Right atrium auricular region (tissue), 2 donors: ENCODE results near the gene CTNND2. TPM values are rescaled to one million over a fixed set of nuclear protein-coding genes. Genes with fewer than 3 reads are reported as not detected.

Experiments
- DNase-seq: peaks from one replicate; pipeline ENCODE4 v3.0.0-alpha.2; 2019; ENCODE audit warnings: low spot score
- H3K27ac ChIP-seq, 2 donors: fragments of 200-600 bp; sonication (generic); 1 replicate in 1 of 2; 2 replicates in 1 of 2; pipeline ENCODE4 v1.5.1; 2016 to 2019
- H3K27me3 ChIP-seq, 2 donors: fragments of 200-600 bp; sonication (generic); one replicate each; pipeline versions ENCODE4 v1.5.1 to v1.6.0; 2017 to 2019
- H3K36me3 ChIP-seq: fragments of 200-600 bp; sonication (generic); one replicate; pipeline ENCODE4 v1.5.1; 2016
- H3K4me1 ChIP-seq, 2 donors: fragments of 200-600 bp; sonication (generic); one replicate each; pipeline versions ENCODE4 v1.5.1 to v1.6.0; 2017 to 2019
- H3K4me3 ChIP-seq, 2 donors: fragments of 200-600 bp; sonication (generic); 1 replicate in 1 of 2; 2 replicates in 1 of 2; pipeline ENCODE4 v1.5.1; 2017 to 2019; ENCODE audit warnings: mild to moderate bottlenecking in 1 of 2, moderate library complexity in 1 of 2
- H3K9me3 ChIP-seq, 2 donors: fragments of 200-600 bp; sonication (generic); one replicate each; pipeline ENCODE4 v1.5.1; 2019
- total RNA-seq, 2 donors: library from RNA; depleted of rRNA; stranded (reverse); fragments of >200 nt; gene quantifications; one replicate each; pipeline ENCODE4 v1.1.0, GENCODE V29; 2016
- TF ChIP-seq, protein P1 (sequence below), 2 donors: fragments of 200-600 bp; sonication (generic); IDR thresholded peaks; one replicate each; pipeline ENCODE4 v1.5.1; 2019; ENCODE audit warnings: antibody characterized with exemption in 2 of 2

CTNND2 gene
- total RNA-seq, 2 donors from 2014 or later, result 8.6 to 9.0 TPM

DNA sequence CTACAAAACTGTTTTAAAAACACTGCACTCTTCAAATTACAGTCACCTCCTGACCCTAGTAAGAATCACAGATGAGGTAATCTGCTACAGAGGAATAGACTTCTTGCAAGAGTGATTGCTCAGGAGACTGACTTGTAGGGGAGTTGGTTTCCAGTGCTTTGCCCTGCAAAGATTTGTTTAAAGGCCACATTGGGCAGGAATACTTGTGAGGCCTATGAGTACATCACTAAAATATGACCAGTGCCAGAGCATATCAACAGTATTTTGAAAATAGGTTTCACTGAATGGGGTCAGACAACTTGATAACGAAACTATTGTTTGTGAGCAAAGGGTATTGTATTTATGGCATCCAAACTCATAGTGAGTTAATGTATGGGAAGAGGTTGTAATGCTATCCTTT lies 21.5 kb upstream of the CTNND2 start:
- TF ChIP-seq, protein P1, sequence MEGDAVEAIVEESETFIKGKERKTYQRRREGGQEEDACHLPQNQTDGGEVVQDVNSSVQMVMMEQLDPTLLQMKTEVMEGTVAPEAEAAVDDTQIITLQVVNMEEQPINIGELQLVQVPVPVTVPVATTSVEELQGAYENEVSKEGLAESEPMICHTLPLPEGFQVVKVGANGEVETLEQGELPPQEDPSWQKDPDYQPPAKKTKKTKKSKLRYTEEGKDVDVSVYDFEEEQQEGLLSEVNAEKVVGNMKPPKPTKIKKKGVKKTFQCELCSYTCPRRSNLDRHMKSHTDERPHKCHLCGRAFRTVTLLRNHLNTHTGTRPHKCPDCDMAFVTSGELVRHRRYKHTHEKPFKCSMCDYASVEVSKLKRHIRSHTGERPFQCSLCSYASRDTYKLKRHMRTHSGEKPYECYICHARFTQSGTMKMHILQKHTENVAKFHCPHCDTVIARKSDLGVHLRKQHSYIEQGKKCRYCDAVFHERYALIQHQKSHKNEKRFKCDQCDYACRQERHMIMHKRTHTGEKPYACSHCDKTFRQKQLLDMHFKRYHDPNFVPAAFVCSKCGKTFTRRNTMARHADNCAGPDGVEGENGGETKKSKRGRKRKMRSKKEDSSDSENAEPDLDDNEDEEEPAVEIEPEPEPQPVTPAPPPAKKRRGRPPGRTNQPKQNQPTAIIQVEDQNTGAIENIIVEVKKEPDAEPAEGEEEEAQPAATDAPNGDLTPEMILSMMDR (IDR thresholded peaks at IDR 0.05), result no peak
- H3K9me3 ChIP-seq, result no peaks in the 10 kb centered on the region
- no peak overlapping the region for H3K4me3 ChIP-seq
- no peak overlapping the region for H3K27ac ChIP-seq
- H3K27me3 ChIP-seq, result no peaks in the 10 kb centered on the region
- no peak for DNase-seq
- H3K4me1 ChIP-seq, result no peaks in the 10 kb centered on the region
- no peaks in the 10 kb centered on the region for H3K36me3 ChIP-seq

DNA sequence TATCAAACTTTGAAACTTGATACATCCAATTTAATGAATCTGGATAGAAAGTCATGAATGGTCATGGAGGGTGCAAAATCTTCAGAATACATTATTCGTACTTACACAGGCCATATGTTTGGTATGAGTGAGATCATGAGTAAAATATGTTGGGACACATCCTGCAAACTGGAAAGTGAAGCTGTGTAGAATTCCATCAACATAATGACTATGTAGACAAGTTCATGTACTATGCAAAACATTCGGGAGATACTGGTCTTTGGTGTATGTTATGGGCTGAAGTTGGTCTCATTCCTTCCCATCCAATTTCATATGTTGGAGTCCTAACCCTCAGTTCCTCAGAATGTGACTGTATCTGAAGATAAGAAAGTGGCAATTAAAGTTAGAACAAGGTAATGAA lies 18.1 kb upstream of the CTNND2 start:
- Histone ChIP-seq H3K27me3 (no peaks in the 10 kb centered on the region), H3K27ac (no peak overlapping the region), H3K4me1 (no peaks in the 10 kb centered on the region), H3K36me3 (no peaks in the 10 kb centered on the region), H3K4me3 (no peak overlapping the region), H3K9me3 (no peaks in the 10 kb centered on the region)
- no peak for DNase-seq
- TF ChIP-seq, protein P1 (IDR thresholded peaks at IDR 0.05), result no peak

DNA sequence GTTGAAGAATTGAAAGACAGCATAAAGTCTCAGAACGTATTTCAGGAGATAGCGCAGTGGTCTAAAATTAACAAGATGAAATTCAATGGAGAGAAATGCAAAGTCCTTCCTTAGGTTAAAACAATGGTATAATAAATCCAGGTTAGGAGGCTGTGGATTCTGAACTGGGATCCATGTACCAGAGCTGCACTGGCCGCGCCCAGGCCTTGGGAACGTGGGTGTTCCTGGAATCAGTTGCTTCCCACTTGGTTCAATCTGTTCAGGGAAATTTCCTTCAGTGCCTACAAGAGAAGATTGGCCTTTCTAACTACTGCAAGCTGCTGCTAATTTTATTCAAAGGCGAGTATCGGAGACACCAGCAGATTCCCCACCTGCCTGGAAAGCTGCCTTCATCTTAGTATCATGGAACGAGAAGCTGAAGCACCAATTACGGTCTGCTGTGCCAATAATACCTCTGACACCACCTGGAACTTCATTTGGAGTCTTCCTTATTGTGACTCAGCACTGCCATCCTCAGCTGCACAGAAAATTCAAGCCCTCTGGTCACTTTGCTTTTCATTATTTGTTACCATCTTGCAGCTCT lies 14.3 kb upstream of the CTNND2 start:
- Histone ChIP-seq H3K9me3 (no peaks in the 10 kb centered on the region), H3K4me1 (no peaks in the 10 kb centered on the region), H3K36me3 (no peaks in the 10 kb centered on the region), H3K4me3 (no peak overlapping the region), H3K27me3 (no peaks in the 10 kb centered on the region), H3K27ac (no peak overlapping the region)
- no peak for DNase-seq
- TF ChIP-seq, protein P1 (IDR thresholded peaks at IDR 0.05), result no peak

DNA sequence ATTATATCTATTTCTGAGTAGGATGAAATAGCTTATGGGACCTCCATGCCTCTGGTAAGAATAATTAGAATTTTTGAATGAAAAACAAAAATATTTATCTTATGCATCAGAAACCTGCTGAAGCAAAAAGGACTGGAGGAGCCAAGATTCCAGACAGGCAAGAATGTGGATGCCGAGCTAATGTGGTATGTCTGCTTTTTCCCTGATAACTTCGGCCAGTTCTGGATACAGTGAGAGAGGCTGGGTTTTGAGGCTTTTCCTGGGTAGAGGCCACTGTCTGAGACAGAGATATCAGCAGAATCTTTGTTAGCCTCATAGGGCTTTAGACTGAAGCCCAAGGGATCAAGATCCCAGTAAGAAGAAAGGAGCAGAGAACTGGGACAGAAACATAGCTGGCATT lies 5.2 kb upstream of the CTNND2 start:
- no peak for DNase-seq
- Histone ChIP-seq H3K36me3 (no peaks in the 10 kb centered on the region), H3K4me1 (no peaks in the 10 kb centered on the region), H3K27me3 (no peaks in the 10 kb centered on the region), H3K27ac (no peak overlapping the region), H3K4me3 (no peak overlapping the region), H3K9me3 (no peaks in the 10 kb centered on the region)
- TF ChIP-seq, protein P1 (IDR thresholded peaks at IDR 0.05), result no peak

DNA sequence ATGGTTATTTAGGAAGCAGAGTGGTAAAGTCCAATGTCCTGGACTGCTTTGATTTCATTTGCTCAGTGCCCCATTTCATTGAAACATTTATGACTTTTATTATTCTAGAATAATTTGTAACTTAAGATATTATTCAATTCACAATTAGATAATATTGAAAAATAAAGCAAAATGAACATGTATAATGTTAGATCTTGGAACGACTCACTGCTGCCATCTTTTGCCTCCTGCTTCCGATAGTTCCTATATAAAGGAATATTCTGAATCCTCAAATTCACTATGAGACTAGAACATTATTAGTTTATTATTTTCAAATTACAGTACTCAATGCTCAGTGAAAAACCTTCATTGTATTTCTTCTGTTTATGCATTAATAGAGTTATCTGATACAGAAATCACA lies 2.3 kb upstream of the CTNND2 start:
- TF ChIP-seq, protein P1 (IDR thresholded peaks at IDR 0.05), result no peak
- no peak overlapping the region for H3K4me3 ChIP-seq
- DNase-seq, result no peak
- no peaks in the 10 kb centered on the region for H3K27me3 ChIP-seq
- no peaks in the 10 kb centered on the region for H3K9me3 ChIP-seq
- H3K4me1 ChIP-seq, result no peaks in the 10 kb centered on the region
- H3K27ac ChIP-seq, result no peak overlapping the region
- H3K36me3 ChIP-seq, result no peaks in the 10 kb centered on the region

DNA sequence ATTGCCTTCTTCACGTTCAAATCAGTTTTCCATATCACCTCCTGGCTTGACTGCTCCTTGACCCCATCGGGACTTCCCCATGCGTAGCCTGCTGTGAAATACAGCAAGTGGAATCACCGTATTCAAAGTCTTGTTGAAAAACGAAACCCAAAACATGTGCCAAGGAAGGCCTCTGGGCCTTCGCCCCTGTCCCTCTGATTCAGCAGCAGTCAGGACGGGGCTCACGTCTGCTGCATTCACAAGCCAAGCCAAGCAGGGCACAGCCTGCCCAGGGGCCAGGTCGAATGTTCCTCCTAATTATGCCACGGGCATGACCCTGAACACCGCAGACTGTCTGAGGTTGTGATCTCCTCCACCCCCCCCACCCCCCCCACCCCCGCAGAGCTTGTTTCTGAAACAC lies 960 bp upstream of the CTNND2 start:
- Histone ChIP-seq H3K36me3 (no peaks in the 10 kb centered on the region), H3K4me3 (no peak overlapping the region), H3K27me3 (no peaks in the 10 kb centered on the region), H3K27ac (no peak overlapping the region), H3K9me3 (no peaks in the 10 kb centered on the region), H3K4me1 (no peaks in the 10 kb centered on the region)
- DNase-seq, result no peak
- TF ChIP-seq, protein P1 (IDR thresholded peaks at IDR 0.05), result no peak
